Nephron (organoid): ENCODE measurements around the gene LTO1.

Source experiments
- H3K27ac Mint-ChIP-seq, 3 experiments: 2 replicates each; pipeline ENCODE4 v1.8.0; 2020; ENCODE audit warnings: mixed read lengths in 3 of 3, mild to moderate bottlenecking in 2 of 3, moderate library complexity in 1 of 3
- H3K27me3 Mint-ChIP-seq: 2 replicates; pipeline ENCODE4 v1.8.0; 2021; ENCODE audit warnings: low read depth, mild to moderate bottlenecking, moderate library complexity, mixed read lengths
- H3K36me3 Mint-ChIP-seq: 2 replicates; pipeline ENCODE4 v1.8.0; 2020; ENCODE audit warnings: low read depth, mixed read lengths
- H3K4me1 Mint-ChIP-seq: 2 replicates; pipeline ENCODE4 v1.8.0; 2020; ENCODE audit warnings: mixed read lengths
- H3K4me3 Mint-ChIP-seq, 3 experiments: 2 replicates each; pipeline ENCODE4 v1.8.0; 2020; ENCODE audit warnings: mild to moderate bottlenecking in 3 of 3, mixed read lengths in 3 of 3, moderate library complexity in 2 of 3
- H3K9me3 Mint-ChIP-seq: 2 replicates; pipeline ENCODE4 v1.8.0; 2020; ENCODE audit warnings: mixed read lengths
- TF ChIP-seq, protein P1 (sequence below), 3 experiments: fragments of 200-600 bp; sonication (generic); IDR thresholded peaks; one replicate each; pipeline ENCODE4 v1.5.0; 2021; ENCODE audit warnings: antibody characterized with exemption in 3 of 3; ENCODE audit not compliant: unreplicated experiment in 3 of 3

The LTO1 gene

DNA sequence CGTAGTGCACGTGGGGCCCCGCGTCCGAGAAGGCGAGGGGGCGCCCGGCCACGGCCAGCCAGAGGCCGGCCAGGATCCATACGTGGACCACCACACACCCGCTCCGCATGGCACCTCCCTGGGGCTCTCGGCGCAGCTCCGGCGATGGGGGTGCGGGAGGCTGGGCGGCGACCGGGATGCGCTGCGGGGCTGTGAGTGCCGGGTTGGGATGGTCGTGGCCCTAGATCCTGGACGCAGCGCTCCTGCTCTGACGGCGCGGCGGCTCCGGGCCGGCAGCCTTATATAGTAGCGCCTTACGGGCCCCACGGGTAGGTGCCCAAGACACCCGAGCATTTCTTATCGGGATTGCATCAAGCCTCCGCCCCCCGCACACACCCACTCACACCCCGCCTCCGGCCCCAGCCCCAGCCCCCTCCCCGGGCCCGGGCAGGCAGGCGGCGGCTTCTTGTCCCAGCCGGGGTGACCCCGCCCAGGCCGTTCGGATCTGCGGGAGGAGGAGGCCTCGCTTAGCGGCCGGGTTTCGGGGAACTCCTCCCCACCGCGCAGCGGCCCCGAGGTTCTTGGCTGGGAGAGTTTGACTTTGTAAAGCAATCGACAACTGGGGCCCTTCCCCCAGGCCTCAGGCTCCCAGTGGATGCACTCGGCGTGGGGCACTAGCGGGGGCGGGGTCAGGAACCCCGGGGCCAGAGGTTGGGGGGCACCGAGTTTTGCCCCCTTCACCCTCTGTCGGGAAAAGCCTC, 28.8 kb upstream of the LTO1 start, which contains the start of gene FGF19:
TSS of gene FGF19 (minus strand) at position 255 of the 740 bp plus-strand sequence. CDS start at position 109, 146 bp downstream.
- peak within 1 kb of the TSS; percentile 71 to 76 (median 73) for H3K4me3 Mint-ChIP-seq
- no peaks in the 10 kb centered on the region for H3K36me3 Mint-ChIP-seq
- H3K9me3 Mint-ChIP-seq = no peaks in the 10 kb centered on the region
- H3K27ac Mint-ChIP-seq = no peak within 1 kb of the TSS
- H3K27me3 Mint-ChIP-seq = peaks cover 86% of the 10 kb centered on the region
- peaks cover 29% of the 10 kb centered on the region for H3K4me1 Mint-ChIP-seq
- TF ChIP-seq, protein P1, sequence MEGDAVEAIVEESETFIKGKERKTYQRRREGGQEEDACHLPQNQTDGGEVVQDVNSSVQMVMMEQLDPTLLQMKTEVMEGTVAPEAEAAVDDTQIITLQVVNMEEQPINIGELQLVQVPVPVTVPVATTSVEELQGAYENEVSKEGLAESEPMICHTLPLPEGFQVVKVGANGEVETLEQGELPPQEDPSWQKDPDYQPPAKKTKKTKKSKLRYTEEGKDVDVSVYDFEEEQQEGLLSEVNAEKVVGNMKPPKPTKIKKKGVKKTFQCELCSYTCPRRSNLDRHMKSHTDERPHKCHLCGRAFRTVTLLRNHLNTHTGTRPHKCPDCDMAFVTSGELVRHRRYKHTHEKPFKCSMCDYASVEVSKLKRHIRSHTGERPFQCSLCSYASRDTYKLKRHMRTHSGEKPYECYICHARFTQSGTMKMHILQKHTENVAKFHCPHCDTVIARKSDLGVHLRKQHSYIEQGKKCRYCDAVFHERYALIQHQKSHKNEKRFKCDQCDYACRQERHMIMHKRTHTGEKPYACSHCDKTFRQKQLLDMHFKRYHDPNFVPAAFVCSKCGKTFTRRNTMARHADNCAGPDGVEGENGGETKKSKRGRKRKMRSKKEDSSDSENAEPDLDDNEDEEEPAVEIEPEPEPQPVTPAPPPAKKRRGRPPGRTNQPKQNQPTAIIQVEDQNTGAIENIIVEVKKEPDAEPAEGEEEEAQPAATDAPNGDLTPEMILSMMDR (IDR thresholded peaks at IDR 0.05; ENCODE audit: unreplicated experiment in 3 of 3) = no peak

DNA sequence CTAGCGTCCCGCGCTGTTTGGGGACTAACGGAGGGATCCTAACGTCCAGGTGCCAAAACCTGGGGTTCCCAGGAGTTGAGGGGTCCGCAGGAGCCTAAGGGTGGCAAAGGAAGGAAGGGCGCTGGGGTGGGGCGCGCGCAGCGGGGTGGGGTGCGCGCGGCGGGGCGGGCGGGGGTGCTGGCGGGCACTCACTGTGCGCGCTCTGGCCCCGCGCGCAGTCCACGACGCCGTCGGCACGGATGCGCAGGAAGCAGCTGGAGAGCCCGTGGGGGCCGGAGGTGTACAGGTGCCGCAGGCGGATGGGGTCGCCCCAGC, 28.3 kb upstream of the LTO1 start:
- TF ChIP-seq, protein P1 (IDR thresholded peaks at IDR 0.05; ENCODE audit: unreplicated experiment in 3 of 3) = no peak
- Mint-ChIP-seq H3K27me3 (peaks cover 81% of the 10 kb centered on the region), H3K4me1 (peaks cover 29% of the 10 kb centered on the region), H3K9me3 (no peaks in the 10 kb centered on the region), H3K36me3 (no peaks in the 10 kb centered on the region), H3K27ac (no peak overlapping the region), H3K4me3 (peak overlapping the region; percentile 47 to 59 (median 54))

DNA sequence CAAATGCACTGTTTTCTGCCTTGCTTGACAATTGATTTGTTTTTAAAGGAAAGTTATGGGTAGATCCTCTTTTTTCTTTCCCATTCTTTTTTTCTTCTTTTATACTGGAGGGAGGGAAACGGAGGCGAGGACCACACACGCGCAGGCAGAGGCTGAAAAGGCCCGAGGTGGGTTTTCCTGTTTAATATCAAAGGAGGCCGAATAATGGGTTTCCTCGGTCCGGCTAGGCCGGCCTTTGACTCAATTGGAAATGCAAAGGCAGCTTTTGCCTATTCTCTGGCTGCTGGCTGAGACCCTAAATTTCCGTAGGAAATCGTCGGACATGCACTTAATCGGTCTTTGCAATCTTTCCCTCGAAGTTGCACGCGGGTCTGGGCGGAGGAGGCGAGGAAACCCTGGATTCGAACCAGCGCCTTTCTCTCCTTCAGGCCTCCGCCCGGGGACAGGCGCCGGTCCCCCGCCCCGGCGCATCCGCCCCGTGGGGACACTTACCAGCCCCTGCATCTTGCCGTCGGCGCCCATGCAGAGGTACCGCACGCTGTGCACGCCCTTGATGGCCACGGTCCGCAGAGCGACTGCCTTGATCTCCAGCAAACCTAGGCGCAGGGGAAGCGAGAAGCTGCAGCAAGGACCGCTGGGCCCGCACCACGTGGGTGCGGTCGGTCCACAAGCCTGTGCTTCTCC, 27.8 kb upstream of the LTO1 start:
- TF ChIP-seq, protein P1 (IDR thresholded peaks at IDR 0.05; ENCODE audit: unreplicated experiment in 3 of 3) = no peak
- H3K4me1 Mint-ChIP-seq = peaks cover 29% of the 10 kb centered on the region
- H3K9me3 Mint-ChIP-seq = no peaks in the 10 kb centered on the region
- H3K4me3 Mint-ChIP-seq = peak overlapping the region; percentile 59 to 71 (median 62)
- H3K36me3 Mint-ChIP-seq = no peaks in the 10 kb centered on the region
- H3K27me3 Mint-ChIP-seq = peaks cover 77% of the 10 kb centered on the region
- H3K27ac Mint-ChIP-seq = peak overlapping the region in 1 of 3 experiments; percentile 35

DNA sequence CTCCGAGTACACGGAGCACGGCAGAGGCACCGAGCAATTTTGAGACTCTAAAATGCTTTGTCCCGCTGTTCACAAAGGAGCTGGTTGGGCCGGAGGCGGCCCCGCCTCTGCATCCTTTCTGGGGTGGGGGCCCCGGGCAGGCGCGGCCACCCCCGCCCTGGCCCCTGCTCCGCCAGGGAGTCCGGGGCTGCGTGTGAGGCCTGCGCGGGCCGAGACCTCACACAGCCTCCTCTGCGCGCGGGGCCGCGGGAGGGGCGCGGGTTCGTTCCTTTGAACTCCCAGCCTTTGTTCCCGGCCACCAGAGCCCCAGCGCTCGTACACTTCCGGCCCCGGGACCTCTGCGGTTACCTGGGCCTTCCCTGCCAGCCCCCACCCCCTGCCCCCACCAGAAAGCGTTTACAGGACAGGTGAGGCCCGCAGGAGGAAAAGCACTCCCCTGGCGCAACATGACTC, 27.1 kb upstream of the LTO1 start:
- Mint-ChIP-seq H3K4me3 (peak overlapping the region in 2 of 3 experiments; percentile 62 to 71), H3K27ac (peak overlapping the region in 1 of 3 experiments; percentile 35), H3K27me3 (peaks cover 78% of the 10 kb centered on the region), H3K4me1 (peaks cover 27% of the 10 kb centered on the region), H3K36me3 (no peaks in the 10 kb centered on the region), H3K9me3 (no peaks in the 10 kb centered on the region)
- TF ChIP-seq, protein P1 (IDR thresholded peaks at IDR 0.05; ENCODE audit: unreplicated experiment in 3 of 3) = no peak

DNA sequence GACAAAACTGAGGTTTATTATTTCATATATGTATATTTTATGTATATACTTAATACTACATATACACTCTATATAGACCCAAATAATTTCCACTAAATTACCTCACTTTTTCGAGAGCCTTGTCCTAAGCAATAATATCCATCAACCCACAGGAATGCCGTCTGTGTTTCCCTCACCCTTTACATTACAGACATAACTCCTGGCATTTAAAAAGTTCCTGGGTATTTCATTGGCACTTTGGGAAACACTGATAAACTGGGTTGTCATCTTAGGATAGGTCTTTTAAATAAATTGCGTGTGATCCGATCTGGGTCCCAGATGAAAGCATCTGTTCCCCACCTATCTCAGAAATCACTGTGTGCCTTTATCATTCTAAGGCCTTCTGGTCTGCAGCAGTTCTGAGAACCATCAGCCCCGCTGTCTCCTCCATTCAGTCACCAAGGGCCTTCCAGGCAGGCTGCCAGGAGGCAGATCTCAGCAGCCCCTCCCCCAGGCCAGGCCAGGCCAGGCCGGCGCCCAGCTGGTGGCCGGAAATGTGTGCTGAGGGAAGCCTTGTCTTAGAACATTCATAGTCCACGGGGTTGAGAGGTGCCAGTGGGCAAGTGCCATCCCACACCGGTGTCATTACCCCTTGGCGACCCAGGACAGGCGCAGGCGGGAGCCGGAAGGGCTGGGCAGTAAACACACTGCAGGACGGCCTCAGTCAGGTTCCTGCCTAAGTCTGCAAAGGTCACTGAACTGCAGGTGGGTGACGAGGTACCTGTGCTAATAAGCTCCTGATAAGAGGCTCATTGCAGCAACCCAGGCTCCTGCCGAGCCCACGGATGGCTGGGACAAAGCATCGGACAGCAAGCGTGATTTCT, 25.4 kb upstream of the LTO1 start:
- peaks cover 23% of the 10 kb centered on the region for H3K4me1 Mint-ChIP-seq
- TF ChIP-seq, protein P1 (IDR thresholded peaks at IDR 0.05; ENCODE audit: unreplicated experiment in 3 of 3) = no peak
- peak overlapping the region; percentile 45 to 51 (median 50) for H3K4me3 Mint-ChIP-seq
- H3K9me3 Mint-ChIP-seq = no peaks in the 10 kb centered on the region
- H3K27ac Mint-ChIP-seq = peak overlapping the region in 1 of 3 experiments; percentile 63
- H3K27me3 Mint-ChIP-seq = peaks cover 64% of the 10 kb centered on the region
- H3K36me3 Mint-ChIP-seq = no peaks in the 10 kb centered on the region
